ENCODE data around the gene MAPK1.
"Not testable (repeated sequence)": the region's sequence is repeated elsewhere in the genome, so short reads cannot be mapped to it uniquely, and the experiment has no call there.

Gene MAPK1

GRCh38 chr22:21793716-21794115, 73.7 kb downstream of the MAPK1 start:
- DNase-seq (ENCODE audit: extremely low read depth in 1 of 2, low read depth in 1 of 2), result not testable (repeated sequence)

GRCh38 chr22:21791635-21792625, 75.5 kb downstream of the MAPK1 start:
- no peak for DNase-seq (ENCODE audit: extremely low read depth in 1 of 2, low read depth in 1 of 2)

GRCh38 chr22:21790849-21791610, 76.4 kb downstream of the MAPK1 start:
- not testable (repeated sequence) for DNase-seq (ENCODE audit: extremely low read depth in 1 of 2, low read depth in 1 of 2)

- DNase-seq (ENCODE audit: extremely low read depth in 1 of 2, low read depth in 1 of 2), result no peak
Measured at GRCh38 chr22:21790359-21790758, 77.1 kb downstream of the MAPK1 start.

GRCh38 chr22:21787565-21787964, 79.9 kb downstream of the MAPK1 start:
- DNase-seq (ENCODE audit: extremely low read depth in 1 of 2, low read depth in 1 of 2), result not testable (repeated sequence)

GRCh38 chr22:21780259-21780658, 87.2 kb downstream of the MAPK1 start:
- DNase-seq (ENCODE audit: extremely low read depth in 1 of 2, low read depth in 1 of 2), result no peak

- no peak for DNase-seq (ENCODE audit: extremely low read depth in 1 of 2, low read depth in 1 of 2)
Measured at GRCh38 chr22:21779444-21779843, 88.0 kb downstream of the MAPK1 start.

GRCh38 chr22:21778705-21779363, 88.6 kb downstream of the MAPK1 start:
- no peak for DNase-seq (ENCODE audit: extremely low read depth in 1 of 2, low read depth in 1 of 2)

GRCh38 chr22:21771631-21771976, 95.8 kb downstream of the MAPK1 start:
- no peak for DNase-seq (ENCODE audit: extremely low read depth in 1 of 2, low read depth in 1 of 2)

- DNase-seq (ENCODE audit: extremely low read depth in 1 of 2, low read depth in 1 of 2), result no peak
Measured at GRCh38 chr22:21768435-21768834, 99.0 kb downstream of the MAPK1 start.

GRCh38 chr22:21766691-21767462, 100.6 kb downstream of the MAPK1 start:
- peak in 1 of 2 donors; percentile 32 for DNase-seq (ENCODE audit: extremely low read depth in 1 of 2, low read depth in 1 of 2)

GRCh38 chr22:21765909-21766529, 101.4 kb downstream of the MAPK1 start:
- no peak for DNase-seq (ENCODE audit: extremely low read depth in 1 of 2, low read depth in 1 of 2)

GRCh38 chr22:21764038-21764804, 103.2 kb downstream of the MAPK1 start:
- no peak for DNase-seq (ENCODE audit: extremely low read depth in 1 of 2, low read depth in 1 of 2)

- peak in 1 of 2 donors; percentile 11 for DNase-seq (ENCODE audit: extremely low read depth in 1 of 2, low read depth in 1 of 2)
Measured at GRCh38 chr22:21762712-21763581, 104.5 kb downstream of the MAPK1 start.

GRCh38 chr22:21761994-21762680, 105.3 kb downstream of the MAPK1 start:
- no peak for DNase-seq (ENCODE audit: extremely low read depth in 1 of 2, low read depth in 1 of 2)

- DNase-seq (ENCODE audit: extremely low read depth in 1 of 2, low read depth in 1 of 2), result no peak
Measured at GRCh38 chr22:21761086-21761485, 106.4 kb downstream of the MAPK1 start.

GRCh38 chr22:21760640-21761039, 106.8 kb downstream of the MAPK1 start:
- no peak for DNase-seq (ENCODE audit: extremely low read depth in 1 of 2, low read depth in 1 of 2)
